RWPE2 (cell line): ENCODE data around the gene DDX53.

Experiments used
- ATAC-seq: fragments of 200-7000 bp; cut with Tn5 transposase; 3 replicates; pipeline ENCODE4 v1.9.1; 2021; ENCODE audit warnings: low read depth
- DNase-seq: peaks from one replicate; pipeline ENCODE4 v3.0.0-alpha.2; 2020; ENCODE audit warnings: low spot score
- H3K27ac ChIP-seq: fragments of 450-650 bp; 2 replicates; pipeline ENCODE4 v1.5.1; 2017; ENCODE audit warnings: mild to moderate bottlenecking; ENCODE audit not compliant: poor library complexity, severe bottlenecking
- H3K27me3 ChIP-seq: fragments of 250-450 bp; sonication (Bioruptor Pico); 2 replicates; pipeline ENCODE4 v1.5.1; 2021; ENCODE audit warnings: mild to moderate bottlenecking, moderate library complexity; ENCODE audit not compliant: insufficient read depth, poor library complexity, severe bottlenecking
- H3K36me3 ChIP-seq: fragments of 250-450 bp; sonication (Bioruptor Pico); 2 replicates; pipeline ENCODE4 v1.5.1; 2020; ENCODE audit warnings: low read depth, mild to moderate bottlenecking, moderate library complexity
- H3K4me1 ChIP-seq: fragments of 250-450 bp; sonication (Bioruptor Pico); 2 replicates; pipeline ENCODE4 v1.5.1; 2021; ENCODE audit warnings: mild to moderate bottlenecking, moderate library complexity; ENCODE audit not compliant: insufficient read depth, poor library complexity, severe bottlenecking
- H3K4me3 ChIP-seq: fragments of 250-450 bp; sonication (Bioruptor Pico); 2 replicates; pipeline ENCODE4 v1.5.1; 2021; ENCODE audit warnings: mild to moderate bottlenecking, moderate library complexity; ENCODE audit not compliant: severe bottlenecking
- H3K9me3 ChIP-seq: fragments of 250-450 bp; sonication (Bioruptor Pico); 2 replicates; pipeline ENCODE4 v1.5.1; 2021; ENCODE audit warnings: mild to moderate bottlenecking, moderate library complexity; ENCODE audit not compliant: severe bottlenecking
- CTCF ChIP-seq: fragments of 450-650 bp; IDR thresholded peaks from one replicate; pipeline ENCODE4 v1.5.1; 2017; ENCODE audit warnings: mild to moderate bottlenecking, moderate library complexity; ENCODE audit not compliant: poor library complexity, severe bottlenecking

DDX53 gene

GRCh38 chrX:22959204-22959920 is 40.4 kb upstream of the DDX53 start:
- no peaks in the 10 kb centered on the region for H3K36me3 ChIP-seq
- H3K27me3 ChIP-seq = no peaks in the 10 kb centered on the region
- ATAC-seq (no peak), DNase-seq (no peak)
- H3K9me3 ChIP-seq = no peaks in the 10 kb centered on the region
- H3K4me3 ChIP-seq = no peak overlapping the region
- no peaks in the 10 kb centered on the region for H3K4me1 ChIP-seq
- TF ChIP-seq CTCF = no peak
- no peak overlapping the region for H3K27ac ChIP-seq

- no peak for ATAC-seq
- H3K9me3 ChIP-seq = no peaks in the 10 kb centered on the region
Observed at GRCh38 chrX:22963196-22963595, 36.6 kb upstream of the DDX53 start.

GRCh38 chrX:22968494-22968893 is 31.3 kb upstream of the DDX53 start:
- H3K36me3 ChIP-seq = no peaks in the 10 kb centered on the region
- H3K27ac ChIP-seq = no peak overlapping the region
- no peak for TF ChIP-seq CTCF
- no peaks in the 10 kb centered on the region for H3K27me3 ChIP-seq
- no peak overlapping the region for H3K4me3 ChIP-seq
- DNase-seq (no peak), ATAC-seq (no peak)
- no peaks in the 10 kb centered on the region for H3K4me1 ChIP-seq
- no peaks in the 10 kb centered on the region for H3K9me3 ChIP-seq

More at GRCh38 chrX:22963196-22963595, 36.6 kb upstream of the DDX53 start:
- no peak for TF ChIP-seq CTCF
- H3K4me3 ChIP-seq = no peak overlapping the region
- H3K27me3 ChIP-seq = no peaks in the 10 kb centered on the region
- DNase-seq = no peak
- H3K27ac ChIP-seq = no peak overlapping the region
- no peaks in the 10 kb centered on the region for H3K36me3 ChIP-seq
- H3K4me1 ChIP-seq = no peaks in the 10 kb centered on the region

- DNase-seq = no peak
- H3K9me3 ChIP-seq = no peaks in the 10 kb centered on the region
- no peak overlapping the region for H3K27ac ChIP-seq
- H3K4me1 ChIP-seq = no peaks in the 10 kb centered on the region
- no peak for TF ChIP-seq CTCF
- ATAC-seq = no peak
- H3K36me3 ChIP-seq = no peaks in the 10 kb centered on the region
- no peak overlapping the region for H3K4me3 ChIP-seq
- H3K27me3 ChIP-seq = no peaks in the 10 kb centered on the region
Observed at GRCh38 chrX:22969411-22969810, 30.3 kb upstream of the DDX53 start.

GRCh38 chrX:22970861-22971260 is 28.9 kb upstream of the DDX53 start:
- no peak overlapping the region for H3K27ac ChIP-seq
- no peak for ATAC-seq

More at GRCh38 chrX:22970861-22971260, 28.9 kb upstream of the DDX53 start:
- Histone ChIP-seq H3K9me3 (no peaks in the 10 kb centered on the region), H3K27me3 (no peaks in the 10 kb centered on the region), H3K36me3 (no peaks in the 10 kb centered on the region), H3K4me3 (no peak overlapping the region), H3K4me1 (no peaks in the 10 kb centered on the region)
- TF ChIP-seq CTCF = no peak
- DNase-seq = no peak
